Hematopoietic multipotent progenitor cell treated with erythropoietin and hydrocortisone succinate and interleukin-3 and kit ligand, for 15 days (in vitro differentiated cells): ENCODE measurements around the gene MNDA.
"Not testable (repeated sequence)": the region's sequence is repeated elsewhere in the genome, so short reads cannot be mapped to it uniquely, and the experiment has no call there.

Experiments used
- DNase-seq: peaks from one replicate; pipeline ENCODE4 v3.0.0-alpha.2; 2015; ENCODE audit warnings: low spot score

MNDA gene

DNA sequence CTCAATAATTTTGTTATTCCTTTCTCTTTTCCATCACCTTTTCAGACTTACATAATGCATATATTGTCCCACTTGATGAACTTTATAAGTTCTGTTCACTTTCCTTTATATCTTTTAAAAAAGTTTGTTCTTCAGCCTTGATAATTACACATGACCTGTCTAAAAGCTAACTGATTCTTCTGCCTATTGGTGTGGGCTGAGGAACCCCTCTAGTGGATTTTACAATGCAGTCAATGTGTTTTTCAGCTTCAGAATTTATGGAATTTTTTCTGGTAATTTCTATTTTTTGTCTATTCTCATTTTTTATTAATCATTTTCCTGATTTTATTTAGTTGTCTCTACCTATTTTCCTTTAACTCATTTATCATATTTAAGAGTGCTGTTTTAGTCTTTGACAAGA, 7.5 kb downstream of the MNDA start:
- no peak for DNase-seq

DNA sequence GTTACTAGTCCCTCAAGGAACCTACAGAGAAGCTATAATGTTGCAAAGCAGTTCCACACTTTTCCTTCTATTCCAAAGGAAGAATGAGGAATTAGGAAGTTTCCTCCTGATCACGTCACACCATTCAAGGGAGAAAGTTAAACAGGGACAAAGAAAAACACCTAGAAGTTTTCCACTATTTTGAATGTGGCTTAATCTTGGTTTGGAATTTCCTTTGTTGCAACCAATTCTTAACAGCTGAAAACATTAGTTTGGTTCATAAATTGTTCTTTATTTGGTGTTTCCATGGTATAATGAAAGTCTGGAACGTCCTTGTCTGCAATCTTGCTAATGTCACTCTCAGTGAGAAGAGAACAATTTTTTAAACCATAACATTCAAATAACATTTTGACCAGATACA, 8.4 kb downstream of the MNDA start:
- DNase-seq: no peak

GRCh38 chr1:158840236-158840635, 9.1 kb downstream of the MNDA start:
- no peak for DNase-seq

- no peak for DNase-seq
Observed at GRCh38 chr1:158864595-158864994, 33.4 kb downstream of the MNDA start.

DNA sequence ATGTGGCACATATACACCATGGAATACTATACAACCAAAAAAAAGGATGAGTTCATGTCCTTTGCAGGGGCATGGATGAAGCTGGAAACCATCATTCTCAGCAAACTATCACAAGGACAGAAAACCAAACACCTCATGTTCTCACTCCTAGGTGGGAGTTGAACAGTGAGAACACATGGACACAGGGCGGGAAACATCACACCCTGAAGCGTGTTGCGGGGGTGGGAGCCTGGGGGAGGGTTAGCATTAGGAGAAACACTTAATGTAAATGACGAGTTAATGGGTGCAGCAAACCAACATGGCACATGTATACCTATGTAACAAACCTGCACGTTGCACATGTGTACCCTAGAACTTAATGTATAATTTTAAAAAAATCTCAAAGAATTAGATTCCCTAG, 39.3 kb downstream of the MNDA start:
- not testable (repeated sequence) for DNase-seq

- DNase-seq: no peak
Observed at GRCh38 chr1:158873141-158873540, 42.0 kb downstream of the MNDA start.

DNA sequence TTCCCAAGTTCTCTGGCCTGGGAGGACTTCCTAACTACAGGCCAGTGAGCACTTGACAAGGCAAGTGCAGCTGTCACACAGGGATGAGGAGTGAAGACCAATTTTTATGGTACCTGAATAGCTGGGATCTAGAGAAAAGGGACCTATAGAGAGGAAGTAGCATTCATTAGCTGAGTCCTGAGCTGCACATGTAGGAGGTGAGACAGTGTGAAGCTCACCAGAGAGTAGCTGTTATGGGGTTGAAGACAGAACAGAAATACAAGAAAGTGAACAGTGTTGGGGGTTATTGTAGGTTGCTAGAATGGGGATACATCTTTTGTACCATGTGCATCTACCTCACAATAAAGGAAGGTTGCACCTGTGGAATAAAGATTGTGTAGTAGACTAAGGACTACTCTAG, 62.5 kb downstream of the MNDA start:
- DNase-seq: no peak

GRCh38 chr1:158898722-158899121, 67.6 kb downstream of the MNDA start:
- no peak for DNase-seq
